Measurements from ENCODE around the gene WDR59. TPM values are rescaled to one million over a fixed set of nuclear protein-coding genes. Genes with fewer than 3 reads are reported as not detected.

Gene WDR59
- total and polyA plus RNA-seq, 2 of the 4 experiments (the other 2 are of a cell fraction), result 29.4 to 44.6 TPM

DNA sequence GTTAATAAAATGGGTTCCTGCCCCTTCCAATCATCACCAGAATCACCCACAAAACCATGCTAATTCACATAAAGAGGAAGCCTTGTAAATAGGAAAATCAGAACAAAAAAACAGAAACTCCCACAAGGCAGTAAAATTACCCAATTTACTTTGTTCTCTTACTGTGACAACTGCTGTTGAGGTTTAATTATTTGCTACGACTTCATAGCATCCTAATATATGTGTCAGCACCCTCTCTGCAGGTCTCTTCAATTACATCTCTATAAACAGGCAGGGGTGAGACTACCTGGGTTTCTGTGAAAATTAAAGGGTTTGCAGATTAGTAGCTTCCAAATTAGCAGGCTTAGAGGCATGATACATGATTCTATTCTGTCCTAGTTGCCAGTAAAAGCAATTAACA lies 2.7 kb downstream of the WDR59 start:
- Histone ChIP-seq H2BK15ac (ENCODE audit: low read depth, low read length) (no peak overlapping the region), H3K18ac (ENCODE audit: low read depth, low read length) (no peak overlapping the region), H3K9me1 (ENCODE audit: insufficient read depth, low read length) (peaks cover 7% of the 10 kb centered on the region), H3K56ac (ENCODE audit: extremely low read depth, insufficient read depth, low read length) (no peak overlapping the region), H3K14ac (replicated peaks; ENCODE audit: low read depth, low read length) (no peak overlapping the region), H3K4ac (ENCODE audit: low read depth, low read length) (no peak overlapping the region), H2AFZ (replicated peaks; ENCODE audit: low read length, poor library complexity) (no peak overlapping the region), H3K4me1 (ENCODE audit: control insufficient read depth, insufficient read depth, low read length) (no peaks in the 10 kb centered on the region), H4K20me1 (ENCODE audit: insufficient read depth, low read length) (no peaks in the 10 kb centered on the region; the same call in 1 of the 2 replicates), H3K23ac (ENCODE audit: low read depth, low read length) (no peak overlapping the region), H3K27me3 (ENCODE audit: control insufficient read depth, insufficient read depth, low read length) (no peaks in the 10 kb centered on the region), H3K4me3 (ENCODE audit: insufficient read depth, low read depth, low read length) (no peak overlapping the region), H2AK9ac (replicated peaks; ENCODE audit: low read depth, low read length, poor library complexity) (no peak overlapping the region), H3K36me3 (ENCODE audit: control insufficient read depth, insufficient read depth, low read length) (no peaks in the 10 kb centered on the region), H2BK5ac (ENCODE audit: low read depth, low read length, poor library complexity, severe bottlenecking) (no peak overlapping the region), H3K79me1 (ENCODE audit: low read depth in 1 of 2, low read length in 2 of 2) (peaks cover 20 to 40% of the 10 kb centered on the region in 2 experiments), H3K9me3 (ENCODE audit: control insufficient read depth, insufficient read depth, low read length) (no peaks in the 10 kb centered on the region), H2BK120ac (ENCODE audit: low read depth, low read length) (no peak overlapping the region), H2AK5ac (ENCODE audit: low read depth, low read length) (no peak overlapping the region), H3K27ac (ENCODE audit: insufficient read depth, low read length) (no peak overlapping the region), H4K5ac (ENCODE audit: low read depth, low read length) (no peak overlapping the region), H4K91ac (ENCODE audit: insufficient read depth, low read depth, low read length) (no peak overlapping the region), H3K4me2 (ENCODE audit: low read depth, low read length) (no peak overlapping the region), H2BK20ac (ENCODE audit: low read depth, low read length) (no peak overlapping the region), H3K9ac (ENCODE audit: low read depth, low read length) (no peak overlapping the region), H4K8ac (ENCODE audit: low read depth in 2 of 2, low read length in 2 of 2) (no peak overlapping the region)
- WGBS, 2 experiments (ENCODE audit: extremely low coverage in 2 of 2, insufficient read length in 1 of 2), result no CpG with 5 or more reads among the region's 1 CpG
- dilution Hi-C loops (cut with HindIII; ENCODE audit: low sequenced_read_pairs, unreplicated experiment) (no loop called here), in situ Hi-C loops (cut with MboI; ENCODE audit: low sequenced_read_pairs) (no loop called here), intact Hi-C loops (cut with micrococcal nuclease) (no loop called here)
- POLR2A ChIA-PET (ENCODE audit: unreplicated experiment), result interaction anchor here (0.5 kb wide), 1 partner anchor 24 kb away, joined by 6 read pairs; no protein-coding TSS in a partner anchor
- TF ChIP-seq, protein P1, sequence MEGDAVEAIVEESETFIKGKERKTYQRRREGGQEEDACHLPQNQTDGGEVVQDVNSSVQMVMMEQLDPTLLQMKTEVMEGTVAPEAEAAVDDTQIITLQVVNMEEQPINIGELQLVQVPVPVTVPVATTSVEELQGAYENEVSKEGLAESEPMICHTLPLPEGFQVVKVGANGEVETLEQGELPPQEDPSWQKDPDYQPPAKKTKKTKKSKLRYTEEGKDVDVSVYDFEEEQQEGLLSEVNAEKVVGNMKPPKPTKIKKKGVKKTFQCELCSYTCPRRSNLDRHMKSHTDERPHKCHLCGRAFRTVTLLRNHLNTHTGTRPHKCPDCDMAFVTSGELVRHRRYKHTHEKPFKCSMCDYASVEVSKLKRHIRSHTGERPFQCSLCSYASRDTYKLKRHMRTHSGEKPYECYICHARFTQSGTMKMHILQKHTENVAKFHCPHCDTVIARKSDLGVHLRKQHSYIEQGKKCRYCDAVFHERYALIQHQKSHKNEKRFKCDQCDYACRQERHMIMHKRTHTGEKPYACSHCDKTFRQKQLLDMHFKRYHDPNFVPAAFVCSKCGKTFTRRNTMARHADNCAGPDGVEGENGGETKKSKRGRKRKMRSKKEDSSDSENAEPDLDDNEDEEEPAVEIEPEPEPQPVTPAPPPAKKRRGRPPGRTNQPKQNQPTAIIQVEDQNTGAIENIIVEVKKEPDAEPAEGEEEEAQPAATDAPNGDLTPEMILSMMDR (conservative IDR thresholded peaks at IDR 0.05; ENCODE audit: low read depth, low read length), result no peak
- no peak for TF ChIP-seq MAFK (IDR thresholded peaks at IDR 0.05; ENCODE audit: low read depth, low read length)
- no peak for TF ChIP-seq NFE2L2 (IDR thresholded peaks at IDR 0.05; ENCODE audit: low read depth, low read length)
- TF ChIP-seq RFX5 (IDR thresholded peaks at IDR 0.05; ENCODE audit: low read depth, low read length), result no peak
- TF ChIP-seq FOS (IDR thresholded peaks at IDR 0.05; ENCODE audit: low read depth, low read length), result no peak
- no peak for TF ChIP-seq MAZ (IDR thresholded peaks at IDR 0.05; ENCODE audit: borderline replicate concordance, low read depth, low read length)
- no peak for TF ChIP-seq POLR2A (IDR thresholded peaks at IDR 0.05; ENCODE audit: low read depth, low read length)
- TF ChIP-seq MXI1 (IDR thresholded peaks at IDR 0.05; ENCODE audit: borderline replicate concordance, low read depth, low read length), result no peak
- no peak for TF ChIP-seq CEBPB (IDR thresholded peaks at IDR 0.05; ENCODE audit: low read depth, low read length)
- TF ChIP-seq RAD21 (IDR thresholded peaks at IDR 0.05; ENCODE audit: low read length), result no peak
- ATAC-seq (ENCODE audit: low read depth), result no peak
- no peak for DNase-seq
- CTCF ChIA-PET, result interaction anchor here (0.6 to 0.9 kb wide), 2 partner anchors 129 to 489 kb away, joined by 3 to 5 read pairs; no protein-coding TSS in a partner anchor
- BruUV-seq (replicated peaks), result no TSS peak

All from IMR-90 (cell line).